GM10248 (cell line): Measurements from ENCODE around the gene NUP35.

Experiments
- CTCF ChIA-PET: fragments of 300-600 bp; sonication (Branson Sonifier 250); formaldehyde crosslinking; extraction: SDS; loops from one replicate; lab custom pipeline; 2021; ENCODE audit warnings: antibody characterized with exemption; lab: Yijun Ruan, JAX
- POLR2A ChIA-PET: fragments of 350-650 bp; sonication (Branson Sonifier 250); formaldehyde crosslinking; extraction: SDS; loops from one replicate; lab custom pipeline; 2020; ENCODE audit warnings: antibody characterized with exemption; lab: Yijun Ruan, JAX
- DNase-seq: peaks from one replicate; pipeline ENCODE4 v3.0.0; 2012; ENCODE audit errors: extremely low spot score
- CTCF ChIP-seq: IDR thresholded peaks from 2 replicates; pipeline ENCODE4 v1.5.1; 2012; ENCODE audit warnings: mild to moderate bottlenecking, low read depth; ENCODE audit errors: extremely low read depth, missing control alignments, control extremely low read depth

Gene NUP35

DNA sequence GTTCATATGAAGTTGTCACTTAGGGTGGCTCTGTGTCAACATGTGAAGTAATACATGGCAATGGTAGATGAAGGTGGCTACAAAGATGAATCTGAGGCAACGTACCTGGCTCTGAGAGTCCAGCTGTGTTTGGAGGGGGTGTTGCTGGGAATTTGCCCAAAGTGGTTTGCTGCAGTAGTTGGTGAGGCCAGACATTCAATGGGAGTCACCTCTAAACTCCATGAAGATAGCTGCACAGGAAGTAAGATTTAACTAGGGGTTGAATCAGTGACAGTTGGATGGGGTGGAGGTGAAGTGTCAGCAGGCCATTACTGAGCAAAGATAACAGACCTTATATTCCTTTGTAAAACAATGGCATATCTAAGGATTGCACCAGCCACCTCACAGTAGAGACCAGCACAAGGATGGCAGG, 71.8 kb downstream of the NUP35 start:
- ChIA-PET CTCF (no interaction called here), POLR2A (no interaction called here)
- DNase-seq: no peak
- TF ChIP-seq CTCF: no peak

DNA sequence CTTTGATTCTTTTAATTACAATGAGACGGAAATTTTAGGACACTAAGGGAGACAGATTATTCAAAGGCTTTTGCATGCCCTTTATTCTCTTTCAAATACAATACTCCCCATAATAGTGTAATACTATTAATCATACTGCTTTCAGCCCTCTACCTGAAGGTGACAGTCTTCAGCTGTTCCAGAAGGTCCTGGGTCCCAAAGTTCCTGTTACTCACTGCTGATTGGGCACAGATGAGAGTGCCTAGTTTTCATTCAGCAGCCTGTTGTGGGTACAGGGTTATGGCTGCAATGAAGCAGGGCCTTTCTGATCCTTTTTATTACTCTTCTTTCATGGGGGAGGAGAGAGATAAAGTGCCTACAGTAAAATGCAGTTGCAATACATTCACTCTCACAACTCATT, 80.2 kb downstream of the NUP35 start:
- no peak for TF ChIP-seq CTCF
- ChIA-PET CTCF (no interaction called here), POLR2A (no interaction called here)
- no peak for DNase-seq

DNA sequence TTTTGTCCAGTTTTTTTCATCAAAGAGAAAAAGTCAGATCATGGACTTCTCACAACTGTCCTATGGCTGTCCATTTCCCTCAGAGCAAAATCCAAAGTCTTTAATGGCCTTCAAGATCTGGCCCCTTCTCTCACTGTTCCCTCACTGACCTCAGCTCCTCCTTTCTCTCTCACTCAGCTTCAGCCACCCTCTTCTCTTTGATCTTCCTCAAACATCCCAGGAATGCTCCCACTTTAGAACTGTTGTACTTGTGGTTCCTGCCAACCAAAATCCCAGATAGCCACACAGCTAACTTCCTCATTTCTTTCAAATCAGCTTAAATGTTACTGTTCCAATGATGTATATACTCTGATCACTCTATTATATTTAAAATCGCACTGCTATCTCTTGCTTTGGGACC, 82.9 kb downstream of the NUP35 start:
- DNase-seq: no peak
- ChIA-PET CTCF (interaction anchor here (1.7 kb wide), 1 partner anchor 19 kb away, joined by 8 read pairs; no protein-coding TSS in a partner anchor), POLR2A (no interaction called here)
- no peak for TF ChIP-seq CTCF

- POLR2A ChIA-PET: no interaction called here
- TF ChIP-seq CTCF: no peak
- CTCF ChIA-PET: interaction anchor here (1.2 kb wide), 1 partner anchor 11 kb away, joined by 3 read pairs; no protein-coding TSS in a partner anchor
- DNase-seq: no peak
Measured at GRCh38 chr2:183209395-183210028, 85.3 kb downstream of the NUP35 start.
